Muscle layer of duodenum (tissue), 2 donors: ENCODE results near the gene POLR3B.

Experiments used
- H3K27ac ChIP-seq: one replicate; pipeline ENCODE4 v1.7.0; 2013; ENCODE audit warnings: mild to moderate bottlenecking, low read length
- H3K27me3 ChIP-seq: one replicate; pipeline ENCODE4 v1.7.0; 2013; ENCODE audit warnings: low read depth, mild to moderate bottlenecking, control low read depth, low read length
- H3K36me3 ChIP-seq, 2 donors: one replicate each; pipeline ENCODE4 v1.7.0; 2013; ENCODE audit warnings: low read length in 2 of 2, control low read depth in 1 of 2, mild to moderate bottlenecking in 1 of 2; ENCODE audit not compliant: insufficient read depth in 2 of 2, control insufficient read depth in 1 of 2
- H3K4me1 ChIP-seq, 2 donors: one replicate each; pipeline ENCODE4 v1.7.0; 2013; ENCODE audit warnings: low read length in 2 of 2, mild to moderate bottlenecking in 2 of 2, control low read depth in 1 of 2, moderate library complexity in 1 of 2; ENCODE audit not compliant: insufficient read depth in 2 of 2, control insufficient read depth in 1 of 2
- H3K4me3 ChIP-seq, 2 donors: one replicate each; pipeline ENCODE4 v1.7.0; 2013; ENCODE audit warnings: low read length in 2 of 2, low read depth in 1 of 2, mild to moderate bottlenecking in 1 of 2
- H3K9me3 ChIP-seq, 2 donors: one replicate each; pipeline ENCODE4 v1.7.0; 2013; ENCODE audit warnings: low read length in 2 of 2, control low read depth in 1 of 2, mild to moderate bottlenecking in 1 of 2; ENCODE audit not compliant: control insufficient read depth in 1 of 2
- donor health status: healthy.

POLR3B gene

GRCh38 chr12:106344131-106344530 lies 13.4 kb upstream of the POLR3B start:
- Histone ChIP-seq H3K9me3 (no peaks in the 10 kb centered on the region), H3K4me3 (no peak overlapping the region), H3K4me1 (peaks cover 0 to 28% of the 10 kb centered on the region in 2 donors), H3K27ac (no peak overlapping the region), H3K36me3 (peaks cover 11 to 21% of the 10 kb centered on the region in 2 donors), H3K27me3 (no peaks in the 10 kb centered on the region)

- Histone ChIP-seq H3K4me3 (no peak overlapping the region), H3K27ac (no peak overlapping the region), H3K36me3 (peaks cover 9 to 21% of the 10 kb centered on the region in 2 donors), H3K9me3 (no peaks in the 10 kb centered on the region), H3K27me3 (no peaks in the 10 kb centered on the region), H3K4me1 (peaks cover 0 to 28% of the 10 kb centered on the region in 2 donors)
Measured at GRCh38 chr12:106345746-106346145, 11.8 kb upstream of the POLR3B start.

GRCh38 chr12:106348411-106348810 lies 9.1 kb upstream of the POLR3B start:
- H3K36me3 ChIP-seq, result peaks cover 0 to 8% of the 10 kb centered on the region in 2 donors
- H3K4me3 ChIP-seq, result no peak overlapping the region
- no peaks in the 10 kb centered on the region for H3K27me3 ChIP-seq
- H3K9me3 ChIP-seq, result no peaks in the 10 kb centered on the region
- H3K4me1 ChIP-seq, result peaks cover 0 to 11% of the 10 kb centered on the region in 2 donors
- H3K27ac ChIP-seq, result no peak overlapping the region

GRCh38 chr12:106353175-106353574 lies 4.4 kb upstream of the POLR3B start:
- no peak overlapping the region for H3K27ac ChIP-seq
- H3K36me3 ChIP-seq, result peaks cover 0 to 3% of the 10 kb centered on the region in 2 donors
- H3K4me3 ChIP-seq, result no peak overlapping the region
- no peaks in the 10 kb centered on the region for H3K9me3 ChIP-seq
- H3K27me3 ChIP-seq, result no peaks in the 10 kb centered on the region
- H3K4me1 ChIP-seq, result peaks cover 0 to 11% of the 10 kb centered on the region in 2 donors

GRCh38 chr12:106358396-106359241 lies 1.1 kb downstream of the POLR3B start:
- Histone ChIP-seq H3K27me3 (no peaks in the 10 kb centered on the region), H3K27ac (peak overlapping the region; percentile 93), H3K4me3 (peak overlapping the region; percentile 81 to 89), H3K4me1 (peaks cover 0 to 13% of the 10 kb centered on the region in 2 donors), H3K9me3 (no peaks in the 10 kb centered on the region), H3K36me3 (peaks cover 0 to 3% of the 10 kb centered on the region in 2 donors)

- Histone ChIP-seq H3K27ac (no peak overlapping the region), H3K9me3 (no peaks in the 10 kb centered on the region), H3K27me3 (no peaks in the 10 kb centered on the region), H3K4me3 (no peak overlapping the region), H3K36me3 (peaks cover 0 to 3% of the 10 kb centered on the region in 2 donors), H3K4me1 (peaks cover 0 to 13% of the 10 kb centered on the region in 2 donors)
Measured at GRCh38 chr12:106359646-106360399, 2.3 kb downstream of the POLR3B start.

- Histone ChIP-seq H3K4me1 (peaks cover 0 to 13% of the 10 kb centered on the region in 2 donors), H3K36me3 (peaks cover 0 to 3% of the 10 kb centered on the region in 2 donors), H3K9me3 (no peaks in the 10 kb centered on the region), H3K27me3 (no peaks in the 10 kb centered on the region), H3K4me3 (no peak overlapping the region), H3K27ac (no peak overlapping the region)
Measured at GRCh38 chr12:106360400-106360994, 2.9 kb downstream of the POLR3B start.

GRCh38 chr12:106362971-106363370 lies 5.4 kb downstream of the POLR3B start:
- H3K9me3 ChIP-seq, result no peaks in the 10 kb centered on the region
- H3K27ac ChIP-seq, result no peak overlapping the region
- H3K4me1 ChIP-seq, result peaks cover 0 to 8% of the 10 kb centered on the region in 2 donors
- peaks cover 4 to 5% of the 10 kb centered on the region in 2 donors for H3K36me3 ChIP-seq
- H3K27me3 ChIP-seq, result no peaks in the 10 kb centered on the region
- no peak overlapping the region for H3K4me3 ChIP-seq

- H3K27me3 ChIP-seq, result no peaks in the 10 kb centered on the region
- no peak overlapping the region for H3K4me3 ChIP-seq
- H3K9me3 ChIP-seq, result no peaks in the 10 kb centered on the region
- no peak overlapping the region for H3K27ac ChIP-seq
- H3K36me3 ChIP-seq, result peaks cover 5 to 7% of the 10 kb centered on the region in 2 donors
- H3K4me1 ChIP-seq, result no peaks in the 10 kb centered on the region
Measured at GRCh38 chr12:106364261-106364660, 6.7 kb downstream of the POLR3B start.

GRCh38 chr12:106369624-106370346 lies 12.2 kb downstream of the POLR3B start:
- Histone ChIP-seq H3K27me3 (no peaks in the 10 kb centered on the region), H3K27ac (no peak overlapping the region), H3K4me3 (no peak overlapping the region), H3K9me3 (no peaks in the 10 kb centered on the region), H3K4me1 (no peaks in the 10 kb centered on the region), H3K36me3 (peaks cover 7 to 24% of the 10 kb centered on the region in 2 donors)
